Esophagus squamous epithelium (tissue), 4 donors: ENCODE measurements around the gene ZNF521.

Source experiments
- POLR2A ChIP-seq, 4 donors: fragments of 450-650 bp; IDR thresholded peaks; one replicate each; pipeline ENCODE4 v1.6.1; 2017; ENCODE audit warnings: antibody characterized with exemption in 4 of 4, mild to moderate bottlenecking in 4 of 4, moderate library complexity in 3 of 4
- TF ChIP-seq, protein P1 (sequence below), 6 experiments: fragments of 450-650 bp in 4 of 6; fragments of 200-600 bp in 2 of 6; sonication (generic) in 2 of 6; IDR thresholded peaks; one replicate each; pipeline ENCODE4 v1.5.1; 2016 to 2019; ENCODE audit warnings: antibody characterized with exemption in 6 of 6, mild to moderate bottlenecking in 4 of 6, moderate library complexity in 4 of 6

DNA sequence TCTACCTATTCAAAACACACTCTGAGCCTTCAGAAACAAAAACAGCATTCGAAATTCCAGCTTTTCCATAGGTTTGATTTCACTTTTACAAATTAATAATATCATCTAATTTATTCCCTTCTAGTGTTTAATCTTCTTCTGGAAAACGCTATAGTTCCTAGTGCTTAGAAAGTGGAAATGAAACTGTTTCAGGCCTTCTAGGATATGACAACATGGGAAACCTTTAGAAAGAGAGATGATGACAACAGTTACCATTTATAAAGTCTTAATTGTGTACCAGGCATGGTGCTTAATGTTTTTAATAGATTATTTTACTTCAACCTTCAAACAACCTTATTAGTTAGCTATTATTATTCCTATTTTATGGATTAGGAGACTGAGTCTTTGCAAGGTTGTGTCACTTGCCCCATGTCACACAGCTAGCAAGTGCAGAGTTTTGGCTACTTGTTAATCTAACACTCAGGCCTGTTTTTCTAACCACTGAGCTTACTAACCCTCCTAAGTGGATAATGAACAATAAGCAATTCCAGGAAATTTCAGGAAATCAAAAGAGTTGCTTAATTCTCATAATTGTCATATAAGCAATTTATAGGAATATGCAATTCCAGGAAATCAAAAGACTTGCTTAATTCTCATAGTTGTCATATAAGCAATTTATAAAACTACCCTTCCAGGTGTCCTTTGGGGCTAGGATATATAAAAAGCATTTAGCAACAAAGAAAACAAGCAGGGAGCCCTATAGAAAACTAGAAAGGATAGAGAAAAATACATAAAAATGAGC lies 206.0 kb downstream of the ZNF521 start:
- TF ChIP-seq, protein P1, sequence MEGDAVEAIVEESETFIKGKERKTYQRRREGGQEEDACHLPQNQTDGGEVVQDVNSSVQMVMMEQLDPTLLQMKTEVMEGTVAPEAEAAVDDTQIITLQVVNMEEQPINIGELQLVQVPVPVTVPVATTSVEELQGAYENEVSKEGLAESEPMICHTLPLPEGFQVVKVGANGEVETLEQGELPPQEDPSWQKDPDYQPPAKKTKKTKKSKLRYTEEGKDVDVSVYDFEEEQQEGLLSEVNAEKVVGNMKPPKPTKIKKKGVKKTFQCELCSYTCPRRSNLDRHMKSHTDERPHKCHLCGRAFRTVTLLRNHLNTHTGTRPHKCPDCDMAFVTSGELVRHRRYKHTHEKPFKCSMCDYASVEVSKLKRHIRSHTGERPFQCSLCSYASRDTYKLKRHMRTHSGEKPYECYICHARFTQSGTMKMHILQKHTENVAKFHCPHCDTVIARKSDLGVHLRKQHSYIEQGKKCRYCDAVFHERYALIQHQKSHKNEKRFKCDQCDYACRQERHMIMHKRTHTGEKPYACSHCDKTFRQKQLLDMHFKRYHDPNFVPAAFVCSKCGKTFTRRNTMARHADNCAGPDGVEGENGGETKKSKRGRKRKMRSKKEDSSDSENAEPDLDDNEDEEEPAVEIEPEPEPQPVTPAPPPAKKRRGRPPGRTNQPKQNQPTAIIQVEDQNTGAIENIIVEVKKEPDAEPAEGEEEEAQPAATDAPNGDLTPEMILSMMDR (IDR thresholded peaks at IDR 0.05): no peak
- no peak for TF ChIP-seq POLR2A (IDR thresholded peaks at IDR 0.05)
